Measurements from ENCODE around the gene CRAT.

Gene CRAT

GRCh38 chr9:129058965-129059795 is 51.4 kb downstream of the CRAT start:
- DNase-seq: no peak

- no peak for DNase-seq
Measured at GRCh38 chr9:129054163-129054851, 56.3 kb downstream of the CRAT start.

- no peak for DNase-seq
Measured at GRCh38 chr9:129053020-129053419, 57.6 kb downstream of the CRAT start.

GRCh38 chr9:129052592-129052991 is 58.0 kb downstream of the CRAT start:
- DNase-seq: no peak

Measured in NCI-H748 treated with DMSO at 0.1 percent for 48 hours (cell line).